A549 (cell line): ENCODE measurements around the gene QRSL1.

Source experiments
- CTCF ChIP-seq: fragments of >200 bp; sonication (Bioruptor Twin); formaldehyde crosslinking; IDR thresholded peaks from 3 replicates; pipeline ENCODE4 v1.5.1; 2016
- EP300 ChIP-seq, 2 experiments: fragments of >200 bp; sonication (Bioruptor Twin); formaldehyde crosslinking; IDR thresholded peaks; 2 replicates in 1 of 2; 3 replicates in 1 of 2; pipeline ENCODE4 v1.6.1; 2016 to 2017
- HDAC2 ChIP-seq: fragments of 200-600 bp; sonication (generic); IDR thresholded peaks from 2 replicates; pipeline ENCODE4 v1.6.1; 2016
- HOXB13 ChIP-seq: fragments of 250-450 bp; sonication (Bioruptor Pico); IDR thresholded peaks from 2 replicates; pipeline ENCODE4 v1.5.0; 2020; ENCODE audit warnings: low read depth, mild to moderate bottlenecking, moderate library complexity
- HOXB5 ChIP-seq: fragments of 250-450 bp; sonication (Bioruptor Pico); IDR thresholded peaks from 2 replicates; pipeline ENCODE4 v1.5.0; 2020; ENCODE audit warnings: mild to moderate bottlenecking, moderate library complexity
- KDM1A ChIP-seq: fragments of 200-600 bp; sonication (generic); IDR thresholded peaks from 2 replicates; pipeline ENCODE4 v1.6.1; 2016; ENCODE audit warnings: low read depth, mild to moderate bottlenecking
- MYC ChIP-seq: IDR thresholded peaks from 2 replicates; pipeline ENCODE4 v1.6.1; 2012; ENCODE audit warnings: mild to moderate bottlenecking, inconsistent platforms, low read length, improper control_type of control experiment, borderline replicate concordance

- TF ChIP-seq CTCF (no peak), KDM1A (no peak), EP300 (IDR thresholded peaks at IDR 0.05) (no peak), HOXB5 (CRISPR knock-in tag) (no peak), MYC (no peak), HOXB13 (CRISPR knock-in tag) (no peak), HDAC2 (no peak)
Observed at GRCh38 chr6:106714281-106714680, 84.9 kb downstream of the QRSL1 start.
